HG03460 (cell line): ENCODE data around the gene TIGIT.

ENCODE experiments used
- ATAC-seq: cut with Tn5 transposase; IDR thresholded peaks from one replicate; pipeline ENCODE4 v1.9.1; 2021; ENCODE audit not compliant: unreplicated experiment

The TIGIT gene

DNA sequence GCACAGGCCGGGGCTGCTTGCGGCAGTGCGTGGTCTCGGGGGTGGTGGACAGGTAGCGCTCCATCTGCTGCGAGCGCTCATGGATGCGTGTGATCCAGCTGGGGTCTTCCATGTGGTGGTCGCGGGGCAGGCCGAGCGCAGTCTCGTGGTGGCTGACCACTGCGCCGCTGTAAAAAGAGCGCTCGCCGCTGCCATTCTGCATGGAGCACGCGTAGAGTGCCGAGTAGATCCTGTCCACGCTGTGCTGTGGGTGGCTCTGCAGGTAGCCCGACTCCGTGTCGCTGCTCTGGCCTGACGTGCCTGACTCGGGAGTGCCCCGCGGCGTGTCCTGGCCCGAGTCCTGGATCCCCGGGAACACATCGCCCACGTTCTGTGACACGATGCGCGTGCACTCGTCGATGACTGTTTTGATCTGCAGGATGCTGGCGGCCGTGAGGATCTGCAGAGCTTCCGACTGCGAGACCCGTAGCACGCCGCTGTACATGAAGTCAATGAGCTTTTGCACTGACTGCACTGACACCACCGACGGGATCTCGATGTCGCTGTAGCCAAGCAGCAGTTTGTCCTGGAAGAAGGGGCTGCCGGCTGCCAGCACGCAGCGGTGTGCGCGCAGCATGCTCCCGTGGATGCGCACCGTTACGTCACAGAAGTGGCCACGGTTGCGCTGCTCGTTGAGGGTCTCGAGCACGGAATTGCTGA, 57.4 kb downstream of the TIGIT start:
- no peak for ATAC-seq

DNA sequence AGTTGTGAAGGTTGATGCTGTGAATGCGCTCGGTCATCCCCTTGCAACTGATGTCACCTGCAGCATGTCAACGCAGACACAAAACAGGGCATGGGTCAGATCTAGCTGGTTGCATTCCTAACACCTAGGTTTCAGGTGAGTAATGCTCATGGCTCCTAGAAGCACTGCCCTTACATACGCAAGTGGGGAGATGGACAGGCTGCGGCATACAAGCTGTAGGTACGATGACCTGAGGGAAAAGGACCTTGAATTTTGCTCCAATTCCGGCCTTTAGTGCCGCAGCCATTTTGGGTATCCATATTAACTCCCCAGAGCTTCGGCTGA, 58.0 kb downstream of the TIGIT start:
- ATAC-seq, result no peak

- no peak for ATAC-seq
Measured at GRCh38 chr3:114355653-114356052, 61.8 kb downstream of the TIGIT start.

DNA sequence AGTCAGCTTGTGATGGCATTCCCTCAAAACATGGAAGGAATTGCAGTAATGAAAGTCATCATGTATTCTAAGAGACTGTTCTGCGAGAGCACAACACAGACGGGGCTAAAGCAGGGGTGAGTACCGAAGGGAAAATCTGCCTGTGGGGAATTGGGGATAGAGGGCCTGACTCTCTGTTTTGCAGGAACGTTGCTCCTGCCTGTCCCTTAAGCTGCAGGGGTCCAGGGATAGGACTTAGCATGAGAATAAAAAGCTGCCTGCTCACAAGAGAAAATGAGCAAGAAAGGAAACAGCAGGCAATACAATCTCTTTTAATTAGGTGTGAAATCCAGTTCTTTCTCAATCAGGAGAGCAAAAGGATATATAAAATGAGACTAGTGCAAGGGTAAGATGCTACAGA, 62.2 kb downstream of the TIGIT start:
- ATAC-seq, result no peak

DNA sequence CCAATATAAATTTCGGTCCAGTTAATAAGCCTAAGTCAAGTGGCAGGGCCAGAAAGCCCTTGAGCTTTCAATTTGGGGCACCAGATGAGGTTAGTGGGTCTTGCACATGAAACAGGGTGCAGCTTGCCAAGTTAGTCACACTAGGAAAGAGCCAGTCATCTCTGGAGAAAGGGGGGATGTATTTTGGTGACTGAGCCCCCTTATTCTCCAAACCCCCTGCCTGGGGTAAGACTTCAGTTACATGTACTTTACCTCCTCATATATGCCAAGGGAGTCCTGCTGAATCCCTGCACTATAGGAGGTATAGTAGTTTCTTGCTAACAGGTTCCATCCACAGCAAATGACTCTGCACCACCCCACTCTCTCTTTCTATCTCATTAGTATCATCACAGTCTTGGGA, 62.7 kb downstream of the TIGIT start:
- ATAC-seq, result no peak
